Esophagus (tissue), 2 donors: ENCODE measurements around the gene MTMR12. TPM values are rescaled to one million over a fixed set of nuclear protein-coding genes. Genes with fewer than 3 reads are reported as not detected.

Experiments
- H3K27ac ChIP-seq, 2 donors: one replicate each; pipeline ENCODE4 v1.5.1; 2013; ENCODE audit warnings: low read depth in 2 of 2, mild to moderate bottlenecking in 2 of 2, inconsistent platforms in 1 of 2, low read length in 1 of 2, moderate library complexity in 1 of 2
- H3K27me3 ChIP-seq, 2 donors: one replicate each; pipeline ENCODE4 v1.6.1; 2013; ENCODE audit warnings: low read length in 2 of 2, control low read depth in 1 of 2, mild to moderate bottlenecking in 1 of 2; ENCODE audit not compliant: insufficient read depth in 2 of 2, control insufficient read depth in 1 of 2
- H3K36me3 ChIP-seq, 2 donors: one replicate each; pipeline ENCODE4 v1.6.1; 2013; ENCODE audit warnings: low read length in 1 of 2; ENCODE audit not compliant: control insufficient read depth in 2 of 2, insufficient read depth in 2 of 2
- H3K4me1 ChIP-seq, 2 donors: one replicate each; pipeline ENCODE4 v1.6.1; 2013; ENCODE audit warnings: low read length in 1 of 2; ENCODE audit not compliant: control insufficient read depth in 2 of 2, insufficient read depth in 2 of 2
- H3K4me3 ChIP-seq, 2 donors: one replicate each; pipeline ENCODE4 v1.5.1; 2013; ENCODE audit warnings: low read length in 2 of 2, mild to moderate bottlenecking in 2 of 2, low read depth in 1 of 2, moderate library complexity in 1 of 2
- H3K9me3 ChIP-seq, 2 donors: one replicate each; pipeline ENCODE4 v1.6.1; 2013; ENCODE audit warnings: mild to moderate bottlenecking in 2 of 2, low read depth in 1 of 2, low read length in 1 of 2, moderate library complexity in 1 of 2; ENCODE audit not compliant: control insufficient read depth in 2 of 2, insufficient read depth in 1 of 2
- WGBS, 2 donors: extraction: QIAGEN DNeasy Blood & Tissue Kit; methylation state at CpG; one replicate each; pipeline ENCODE4 v1.1.7; 2013; 5-methylcytosine and 5-hydroxymethylcytosine counted together
- polyA plus RNA-seq, 2 donors: library from polyadenylated mRNA; stranded (reverse); fragments of 200-250 nt; gene quantifications; one replicate each; pipeline ENCODE4 v1.2.3, GENCODE V29; 2013
- donor health status: healthy with polysubstance abuse.
- donor health status: Bipolar disorder and iron deficiency.

The MTMR12 gene
- polyA plus RNA-seq, 2 donors: 5.2 to 8.2 TPM

DNA sequence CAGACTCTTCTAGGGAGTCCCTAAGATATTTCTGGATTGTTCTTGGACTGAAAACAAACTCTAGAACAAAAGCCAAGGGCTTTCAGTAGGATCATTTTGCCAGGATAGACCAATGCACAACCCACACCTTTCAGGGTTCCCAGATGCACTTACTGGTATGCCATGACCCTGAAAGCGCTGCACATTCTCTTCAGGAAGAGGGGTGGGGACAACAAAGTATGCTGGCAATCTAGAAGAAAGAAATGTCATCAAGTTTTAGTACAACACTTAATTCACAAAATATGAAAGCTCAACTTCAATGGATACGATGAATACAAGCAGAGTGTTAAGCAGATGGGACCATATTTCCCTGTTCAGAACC is 57.2 kb downstream of the MTMR12 start:
- Histone ChIP-seq H3K36me3 (peaks cover 0 to 11% of the 10 kb centered on the region in 2 donors), H3K27ac (peak overlapping the region; percentile 50 to 54)
- 41 to 68% methylated on average over 2 of the region's 2 CpGs for WGBS, 2 donors

GRCh38 chr5:32254881-32255539 is 57.7 kb downstream of the MTMR12 start:
- Histone ChIP-seq H3K27ac (peak overlapping the region; percentile 54 to 65), H3K36me3 (peaks cover 0 to 8% of the 10 kb centered on the region in 2 donors), H3K27me3 (no peaks in the 10 kb centered on the region), H3K4me3 (no peak overlapping the region), H3K4me1 (peaks cover 0 to 1% of the 10 kb centered on the region in 2 donors), H3K9me3 (no peaks in the 10 kb centered on the region)
- 35 to 52% methylated on average over 5 of the region's 5 CpGs for WGBS, 2 donors

More for the DNA sequence above, 57.2 kb downstream of the MTMR12 start:
- peaks cover 0 to 3% of the 10 kb centered on the region in 2 donors for H3K4me1 ChIP-seq
- no peak overlapping the region for H3K4me3 ChIP-seq
- H3K27me3 ChIP-seq: no peaks in the 10 kb centered on the region
- H3K9me3 ChIP-seq: no peaks in the 10 kb centered on the region

DNA sequence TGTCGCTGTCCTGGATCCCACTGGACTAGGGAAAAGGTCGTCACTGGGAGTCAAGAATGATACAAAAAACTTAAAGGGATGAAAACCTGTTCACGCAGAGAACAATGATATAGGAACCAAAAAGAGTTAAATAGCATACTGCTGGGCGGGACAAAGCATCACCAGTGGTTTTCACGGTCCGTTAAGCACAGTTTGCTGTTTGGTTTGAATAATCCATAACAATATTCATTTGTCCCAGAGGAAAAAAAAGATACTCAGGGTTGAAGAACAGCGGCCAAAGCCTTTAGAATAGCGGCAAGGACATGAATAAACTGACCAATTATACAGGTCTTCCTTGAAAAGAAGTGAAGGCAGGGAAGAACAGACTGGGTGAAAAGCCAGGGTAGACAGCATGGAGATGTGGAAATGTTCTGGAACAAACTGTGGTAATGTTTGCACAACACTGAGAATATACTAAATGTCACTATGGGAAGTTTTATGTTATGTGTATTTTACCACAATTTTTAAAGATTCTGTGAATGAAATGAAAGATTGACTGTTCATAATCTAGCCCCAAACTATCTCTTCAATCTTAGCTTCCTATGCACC is 60.8 kb downstream of the MTMR12 start:
- H3K4me1 ChIP-seq: no peaks in the 10 kb centered on the region
- no peaks in the 10 kb centered on the region for H3K9me3 ChIP-seq
- H3K4me3 ChIP-seq: no peak overlapping the region
- H3K36me3 ChIP-seq: peaks cover 0 to 12% of the 10 kb centered on the region in 2 donors
- no peak overlapping the region for H3K27ac ChIP-seq
- no peaks in the 10 kb centered on the region for H3K27me3 ChIP-seq
- WGBS, 2 donors: 63 to 77% methylated on average over 8 of the region's 8 CpGs

DNA sequence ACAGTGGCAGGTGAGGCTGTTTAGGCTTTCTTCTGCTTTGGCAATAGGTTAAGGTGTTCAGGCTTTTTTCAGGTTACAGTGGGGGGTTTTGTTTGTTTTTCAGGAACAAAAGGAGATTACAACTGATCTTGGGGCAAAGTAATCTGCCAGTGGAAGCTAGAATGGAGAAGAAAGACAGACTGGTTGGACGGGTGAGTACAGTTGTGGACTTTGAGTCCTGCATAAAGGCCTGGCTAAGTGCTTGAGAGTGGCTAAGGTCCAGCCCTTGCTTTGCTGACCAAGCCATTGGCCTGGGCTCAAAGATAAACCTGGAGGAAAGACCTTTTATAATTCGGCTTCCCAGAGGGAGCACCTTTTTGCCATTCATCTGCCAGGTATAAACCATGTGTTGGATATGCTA is 63.1 kb downstream of the MTMR12 start:
- WGBS, 2 donors: 78 to 91% methylated on average over 2 of the region's 2 CpGs
- H3K36me3 ChIP-seq: peaks cover 0 to 15% of the 10 kb centered on the region in 2 donors

GRCh38 chr5:32245742-32246141 is 67.0 kb downstream of the MTMR12 start:
- Histone ChIP-seq H3K4me1 (no peaks in the 10 kb centered on the region), H3K9me3 (no peaks in the 10 kb centered on the region), H3K36me3 (peaks cover 0 to 20% of the 10 kb centered on the region in 2 donors), H3K27me3 (no peaks in the 10 kb centered on the region), H3K27ac (no peak overlapping the region), H3K4me3 (no peak overlapping the region)
- 96 to 100% methylated on average over 1 of the region's 1 CpG for WGBS, 2 donors

More for the DNA sequence above, 63.1 kb downstream of the MTMR12 start:
- Histone ChIP-seq H3K9me3 (no peaks in the 10 kb centered on the region), H3K4me1 (no peaks in the 10 kb centered on the region), H3K4me3 (no peak overlapping the region), H3K27ac (no peak overlapping the region), H3K27me3 (no peaks in the 10 kb centered on the region)

DNA sequence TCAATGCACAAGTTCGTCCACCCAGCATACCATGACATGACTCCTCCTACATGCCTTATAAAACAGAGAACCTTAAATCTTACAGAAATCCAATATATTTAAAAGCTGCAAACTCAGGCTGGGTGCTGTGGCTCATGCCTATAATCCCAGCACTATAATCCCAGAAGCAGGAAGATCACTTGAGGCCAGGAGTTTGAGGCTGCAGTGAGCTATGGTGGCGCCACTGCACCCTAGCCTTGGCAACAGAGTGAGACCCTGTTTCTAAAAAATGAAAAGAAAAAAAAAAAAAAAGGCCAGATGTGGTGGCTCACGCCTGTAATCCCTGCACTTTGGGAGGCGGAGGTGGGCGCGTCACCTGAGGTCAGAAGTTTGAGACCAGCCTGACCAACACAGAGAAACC is 68.7 kb downstream of the MTMR12 start:
- 96% methylated on average over 6 of the region's 6 CpGs for WGBS, 2 donors
- no peaks in the 10 kb centered on the region for H3K27me3 ChIP-seq
- no peaks in the 10 kb centered on the region for H3K9me3 ChIP-seq
- no peak overlapping the region for H3K27ac ChIP-seq
- no peaks in the 10 kb centered on the region for H3K4me1 ChIP-seq
- H3K4me3 ChIP-seq: no peak overlapping the region
- peaks cover 0 to 20% of the 10 kb centered on the region in 2 donors for H3K36me3 ChIP-seq

- no peak overlapping the region for H3K4me3 ChIP-seq
- WGBS, 2 donors: 79 to 81% methylated on average over 7 of the region's 7 CpGs
- H3K4me1 ChIP-seq: no peaks in the 10 kb centered on the region
- no peak overlapping the region for H3K27ac ChIP-seq
- no peaks in the 10 kb centered on the region for H3K27me3 ChIP-seq
- peaks cover 0 to 17% of the 10 kb centered on the region in 2 donors for H3K36me3 ChIP-seq
- H3K9me3 ChIP-seq: no peaks in the 10 kb centered on the region
Measured at GRCh38 chr5:32241034-32241783, 71.5 kb downstream of the MTMR12 start.

DNA sequence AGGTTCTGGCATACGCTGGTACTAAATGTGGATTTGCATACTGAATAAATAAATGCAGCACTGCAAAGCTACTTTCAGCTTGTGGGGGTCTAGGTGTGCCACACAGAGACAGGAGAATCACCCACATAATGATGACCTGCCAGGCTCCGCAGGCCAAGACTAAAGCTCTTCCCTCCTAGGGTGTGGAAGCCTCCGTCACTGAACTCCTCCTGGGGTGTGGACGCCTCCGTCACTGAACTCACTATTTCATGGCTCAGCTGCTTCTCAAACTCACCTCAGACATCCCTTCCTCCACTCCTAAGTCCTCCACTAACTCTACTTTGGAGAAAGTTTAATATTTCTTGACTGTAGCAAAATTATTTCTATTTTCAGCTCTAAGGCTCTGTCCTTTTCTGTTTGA is 73.4 kb downstream of the MTMR12 start:
- WGBS, 2 donors: 65 to 72% methylated on average over 5 of the region's 5 CpGs
- no peaks in the 10 kb centered on the region for H3K4me1 ChIP-seq
- no peak overlapping the region for H3K4me3 ChIP-seq
- H3K27ac ChIP-seq: no peak overlapping the region
- no peaks in the 10 kb centered on the region for H3K9me3 ChIP-seq
- no peaks in the 10 kb centered on the region for H3K27me3 ChIP-seq
- H3K36me3 ChIP-seq: peaks cover 0 to 17% of the 10 kb centered on the region in 2 donors

DNA sequence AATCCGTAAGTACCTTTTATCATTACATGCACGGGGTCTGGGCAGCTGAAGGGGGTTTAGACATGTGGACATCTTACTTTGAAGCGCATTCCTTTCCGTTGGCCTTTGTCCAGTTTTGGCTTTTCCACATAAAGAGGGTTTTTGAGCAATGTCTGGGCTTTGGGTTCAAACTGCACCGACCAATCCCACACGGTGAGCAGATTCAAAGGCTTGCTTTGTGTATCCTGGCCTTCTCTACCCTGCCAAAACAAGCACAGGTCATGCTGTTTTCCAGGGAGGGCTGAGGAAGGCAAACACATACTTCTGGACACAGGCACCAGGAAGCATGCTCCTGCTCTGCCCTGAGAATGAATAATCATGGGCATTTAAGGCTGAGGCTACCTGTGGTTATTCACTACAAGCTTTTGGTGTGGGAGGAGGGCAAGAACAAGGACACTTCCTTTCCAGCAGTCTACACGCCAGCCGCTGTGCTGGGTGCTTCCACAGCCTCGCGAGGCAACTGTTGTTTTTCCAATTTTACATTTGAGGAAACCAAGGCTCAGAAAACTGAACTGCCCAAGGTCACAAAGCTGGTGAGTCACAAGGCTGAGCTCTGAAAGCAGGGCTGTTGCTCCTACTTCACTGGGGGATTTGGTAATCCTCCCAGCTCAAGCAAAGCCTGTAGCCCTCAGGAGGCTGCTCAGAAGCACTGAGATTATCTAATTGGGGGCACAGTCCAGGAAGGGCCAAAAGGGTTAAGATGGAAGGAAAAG is 78.9 kb downstream of the MTMR12 start:
- Histone ChIP-seq H3K27ac (peak overlapping the region; percentile 76 to 78), H3K4me1 (peaks cover 0 to 17% of the 10 kb centered on the region in 2 donors), H3K4me3 (no peak overlapping the region), H3K9me3 (no peaks in the 10 kb centered on the region), H3K27me3 (no peaks in the 10 kb centered on the region), H3K36me3 (peaks cover 0 to 11% of the 10 kb centered on the region in 2 donors)
- WGBS, 2 donors: 64 to 67% methylated on average over 10 of the region's 10 CpGs
